Suppressor macrophage (primary cell): ENCODE data around the gene PDSS2.
"Not testable (repeated sequence)": the region's sequence is repeated elsewhere in the genome, so short reads cannot be mapped to it uniquely, and the experiment has no call there.

Source experiments
- DNase-seq, 4 experiments: peaks; one replicate each; pipeline ENCODE4 v3.0.0-alpha.2; 2020 to 2022

The PDSS2 gene

DNA sequence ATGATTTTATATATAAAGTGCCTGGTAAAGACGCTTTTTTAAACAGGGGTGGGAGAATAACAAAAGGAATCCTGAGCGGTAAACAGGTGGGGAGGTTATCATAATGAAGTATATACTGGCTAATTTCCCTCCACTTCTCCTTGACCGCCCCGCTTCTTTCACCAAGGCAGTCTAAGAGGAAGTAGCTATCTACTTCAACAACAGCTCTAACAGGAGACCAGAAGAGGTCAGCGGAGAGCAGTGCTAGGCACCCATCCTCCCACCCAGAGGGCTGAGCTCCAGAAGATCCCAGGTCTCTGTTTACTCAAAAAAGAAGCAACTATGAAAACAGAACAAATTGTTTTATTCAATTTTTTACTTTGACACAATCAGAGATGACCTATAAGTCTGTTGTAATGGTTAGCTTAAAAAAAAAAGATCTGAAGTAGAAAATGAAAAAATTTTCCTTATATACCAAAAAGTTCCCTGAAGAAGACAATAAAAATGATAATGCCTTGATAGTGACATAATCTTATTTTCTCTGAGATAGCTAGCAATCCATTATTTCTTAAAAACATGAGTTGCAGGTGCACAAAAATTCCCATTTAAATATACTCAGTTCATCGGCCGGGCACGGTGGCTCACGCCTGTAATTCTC is 141.1 kb downstream of the PDSS2 start:
- DNase-seq = peak; percentile 63 to 79 (median 78)

DNA sequence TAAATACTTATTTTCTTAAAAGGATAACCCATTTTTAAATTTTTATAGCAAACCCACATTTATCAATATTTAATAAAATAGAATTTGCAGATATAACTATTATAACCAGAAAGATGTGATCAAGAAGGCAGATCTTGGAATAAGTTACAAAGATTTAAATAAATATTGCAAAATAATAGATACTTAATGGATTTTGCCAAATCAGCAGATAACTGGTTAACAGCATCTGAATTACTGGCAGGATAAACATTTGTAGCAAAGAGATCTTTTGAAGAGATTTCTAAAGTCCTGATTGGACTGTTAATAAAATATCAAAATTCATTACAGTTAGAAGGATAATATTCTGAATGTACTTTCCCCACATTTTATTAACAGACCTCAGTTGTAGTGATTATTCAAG is 144.2 kb downstream of the PDSS2 start:
- no peak for DNase-seq

DNA sequence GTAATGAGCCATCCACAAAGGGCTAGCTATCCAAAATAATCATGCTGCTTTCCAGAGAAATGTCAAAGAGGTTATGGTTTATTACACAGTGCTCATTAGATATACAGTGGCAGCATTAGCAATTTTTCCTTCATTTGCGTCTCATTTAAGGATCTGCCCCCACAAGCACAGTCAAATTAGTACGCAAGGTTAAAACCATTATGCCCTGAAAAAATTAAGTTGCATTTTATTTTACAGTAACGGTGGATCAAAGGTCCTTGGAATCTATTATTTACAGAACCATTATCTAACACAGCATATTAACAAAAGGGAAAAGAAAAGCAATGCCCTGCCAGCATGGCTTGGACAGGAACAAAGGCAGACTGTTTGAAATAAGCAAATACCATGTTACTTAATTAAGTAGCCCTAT is 144.8 kb downstream of the PDSS2 start:
- DNase-seq = no peak

DNA sequence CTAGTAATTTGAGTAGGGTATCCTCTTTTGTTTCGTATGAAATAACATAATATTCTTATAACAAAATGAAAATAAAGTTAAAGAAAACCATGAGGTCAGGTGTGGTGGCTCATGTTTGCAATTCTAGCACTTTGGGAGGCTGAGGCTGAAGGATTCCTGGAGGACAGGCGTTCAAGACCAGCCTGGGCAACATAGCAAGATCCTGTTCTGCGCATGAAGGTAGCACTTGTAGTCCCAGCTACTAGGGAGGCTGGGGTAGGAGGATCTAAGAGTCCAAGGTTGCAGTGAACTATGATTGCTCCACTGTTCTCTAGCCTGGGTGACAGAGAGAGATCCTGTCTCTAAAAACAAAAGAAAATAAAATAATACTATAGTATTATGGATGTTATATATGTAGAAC is 145.6 kb downstream of the PDSS2 start:
- no peak for DNase-seq

DNA sequence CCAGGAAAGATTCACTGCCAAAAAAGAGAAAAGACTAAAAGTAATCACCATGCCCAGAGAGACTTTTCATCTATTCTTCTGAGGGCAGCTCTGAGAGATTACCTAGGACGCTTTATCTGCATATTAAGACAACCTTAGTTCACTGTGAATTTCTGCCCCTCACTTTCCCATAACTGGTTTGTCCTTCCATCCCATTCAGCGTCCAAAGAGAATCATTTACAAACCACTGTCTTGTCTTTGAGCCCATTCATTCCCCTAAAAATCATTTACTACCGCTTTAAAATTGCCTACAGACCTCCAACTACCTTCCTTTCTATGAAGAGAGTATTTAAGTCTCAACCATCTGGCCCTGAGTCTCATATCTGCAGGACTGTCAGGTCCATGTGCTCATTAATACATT is 149.0 kb downstream of the PDSS2 start:
- no peak for DNase-seq

DNA sequence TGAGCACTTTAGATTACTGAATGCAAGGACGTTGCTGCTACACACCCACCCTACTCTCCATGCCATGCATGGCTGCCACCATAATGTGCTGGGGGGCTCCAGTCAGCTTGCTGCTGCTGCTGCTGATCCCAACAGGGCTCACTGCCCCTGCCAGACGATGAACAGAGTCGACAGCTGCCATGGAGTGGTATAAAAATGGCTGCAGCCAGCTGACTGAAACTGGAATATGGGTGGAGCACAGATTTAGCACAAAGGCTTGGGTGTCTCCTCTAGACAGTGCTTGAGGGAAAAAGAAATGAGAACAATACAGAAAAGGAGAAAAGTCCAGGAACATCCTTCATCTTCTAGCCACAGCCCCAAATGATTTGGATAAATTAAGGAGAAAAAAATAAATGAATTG is 150.7 kb downstream of the PDSS2 start:
- no peak for DNase-seq

DNA sequence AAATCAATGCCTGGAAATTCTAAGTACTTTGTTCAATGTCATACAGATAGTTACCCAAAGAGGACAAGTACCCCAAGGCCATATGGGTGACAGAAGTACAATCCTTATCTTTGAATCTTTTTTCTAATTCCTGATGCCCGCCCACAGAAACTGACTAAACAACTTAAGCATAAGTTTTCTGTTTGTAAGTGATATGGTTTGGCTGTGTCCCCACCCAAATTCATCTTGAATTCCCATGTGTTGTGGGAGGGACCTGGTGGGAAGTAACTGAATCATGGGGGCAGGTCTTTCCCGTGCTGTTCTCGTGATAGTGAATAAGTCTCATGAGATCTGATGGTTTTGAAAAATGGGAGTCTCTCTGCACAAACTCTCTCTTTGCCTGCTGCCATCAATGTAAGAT is 153.4 kb downstream of the PDSS2 start:
- DNase-seq = not testable (repeated sequence)

DNA sequence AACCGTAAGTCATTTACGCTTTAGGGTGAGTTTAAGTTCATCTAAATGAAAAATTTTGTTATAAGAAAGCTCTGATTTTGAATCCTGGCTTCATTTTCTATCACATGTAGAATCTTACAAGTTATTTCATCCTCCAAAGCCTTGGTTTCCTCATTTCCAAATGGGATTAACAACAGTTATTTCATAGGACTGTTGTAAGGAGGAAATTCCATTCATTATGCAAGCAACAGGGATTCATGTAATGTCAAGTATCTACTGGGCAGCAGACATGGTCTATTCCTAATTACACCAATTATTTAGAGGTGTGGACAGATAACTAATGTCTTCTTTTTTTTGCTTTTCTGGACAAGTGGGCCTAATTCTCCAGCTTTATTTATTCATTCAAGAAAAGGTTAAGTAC is 154.0 kb downstream of the PDSS2 start:
- no peak for DNase-seq

DNA sequence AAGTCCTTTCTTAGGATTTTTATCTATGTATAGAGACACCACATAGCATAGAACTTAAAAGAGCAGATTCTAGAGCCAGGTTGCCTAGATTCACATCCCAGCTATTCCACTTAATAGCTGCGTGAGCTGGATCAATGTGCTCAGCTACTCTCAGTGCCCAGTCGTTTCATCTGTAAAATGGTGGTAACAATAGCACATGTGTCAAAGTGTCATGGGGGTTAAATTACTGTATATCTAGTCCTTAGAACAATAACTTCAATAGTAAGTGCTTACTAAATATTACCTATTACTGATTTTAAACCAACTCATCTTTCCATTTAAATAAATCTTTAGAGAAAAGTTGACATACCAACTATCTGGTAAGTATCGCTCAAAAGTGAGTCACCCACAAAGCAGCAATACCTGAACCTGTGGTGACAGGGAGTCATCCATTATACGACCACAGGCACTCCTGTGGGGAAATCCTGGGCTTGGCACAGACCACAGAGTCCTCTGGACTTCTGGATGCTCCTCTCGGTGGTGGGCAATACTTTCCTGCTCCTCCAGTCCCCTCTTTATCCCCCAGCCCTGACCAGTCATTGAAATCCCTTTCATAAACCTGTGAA is 154.8 kb downstream of the PDSS2 start:
- DNase-seq = no peak

DNA sequence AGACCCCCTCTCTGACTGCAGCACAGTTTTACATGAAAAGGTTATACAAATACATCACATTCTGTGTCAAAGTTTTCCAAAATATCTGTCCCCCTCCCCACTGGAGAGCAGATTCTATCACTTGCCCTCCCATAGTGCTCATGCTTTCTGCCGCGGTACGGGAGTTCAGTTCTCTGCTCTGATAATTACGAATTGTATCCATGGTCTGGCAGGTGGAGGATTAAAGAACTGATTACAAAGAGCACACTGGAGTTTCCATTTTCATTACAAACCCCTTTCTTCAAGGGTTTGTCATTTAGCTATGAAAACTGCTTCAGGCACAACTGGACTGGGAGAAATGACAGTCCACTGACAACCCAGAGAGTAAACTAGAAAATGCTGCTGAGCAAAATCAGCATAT is 166.0 kb downstream of the PDSS2 start:
- no peak for DNase-seq

DNA sequence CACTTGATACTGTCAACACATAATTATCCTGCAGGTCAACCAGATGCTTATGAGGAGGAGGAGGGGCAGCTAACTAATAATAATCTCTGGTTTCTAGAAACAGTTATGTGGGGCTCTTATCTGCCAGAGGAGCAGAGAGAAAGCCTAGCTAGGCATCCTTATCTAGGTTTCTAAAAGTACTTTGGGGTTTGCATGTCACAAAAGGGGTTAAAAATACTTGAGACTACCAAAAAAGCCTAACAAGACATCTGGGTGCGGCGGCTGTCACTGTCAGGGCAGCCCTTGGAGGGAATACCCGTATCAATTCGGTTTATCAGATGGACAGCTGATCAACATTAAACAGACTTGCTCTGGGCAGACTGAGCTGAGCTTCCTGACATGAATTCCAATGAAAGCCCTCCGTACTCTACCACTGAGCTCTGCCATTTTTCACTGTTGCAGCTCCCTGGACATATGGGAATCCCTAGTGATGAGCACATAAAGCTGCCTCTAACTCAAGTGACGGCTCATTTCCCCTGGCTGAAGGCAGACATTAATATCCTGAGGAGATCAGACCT is 166.6 kb downstream of the PDSS2 start:
- DNase-seq = no peak

DNA sequence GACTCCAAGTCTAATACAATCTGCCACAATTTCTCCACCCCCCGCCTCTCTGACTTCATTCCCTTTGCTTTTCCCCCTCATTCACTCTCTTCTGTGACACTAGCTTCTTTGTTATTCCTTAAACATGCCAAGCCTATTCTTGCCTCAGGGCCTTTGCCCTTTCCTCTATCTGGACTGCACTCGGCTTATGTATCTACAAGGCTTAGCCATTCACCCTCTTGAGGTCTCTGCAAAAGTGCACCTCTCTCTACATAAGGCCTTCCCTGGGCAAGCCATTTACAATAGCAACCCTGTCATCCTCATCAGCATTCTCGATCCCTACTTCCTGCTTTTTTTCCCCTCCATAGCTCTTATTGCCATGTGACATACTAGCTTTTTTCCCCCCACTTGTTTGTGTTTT is 168.9 kb downstream of the PDSS2 start:
- DNase-seq = no peak

DNA sequence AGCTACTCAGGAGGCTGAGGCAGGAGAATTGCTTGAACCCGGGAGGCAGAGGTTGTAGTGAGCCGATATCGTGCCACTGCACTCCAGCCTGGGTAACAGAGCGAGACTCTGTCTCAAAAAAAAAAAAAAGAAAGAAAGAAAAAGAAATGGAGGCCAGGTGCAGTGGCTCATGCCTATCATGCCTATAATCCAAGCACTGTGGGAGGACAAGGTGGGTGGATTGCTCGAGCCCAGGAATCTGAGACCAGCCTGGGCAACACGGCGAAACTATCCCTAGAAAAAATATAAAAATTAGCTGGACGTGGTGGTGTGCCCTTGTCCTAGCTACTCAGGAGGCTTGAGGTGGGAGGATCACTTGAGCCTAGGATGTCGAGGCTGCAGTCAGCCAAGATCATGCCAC is 170.1 kb downstream of the PDSS2 start:
- not testable (repeated sequence) for DNase-seq

DNA sequence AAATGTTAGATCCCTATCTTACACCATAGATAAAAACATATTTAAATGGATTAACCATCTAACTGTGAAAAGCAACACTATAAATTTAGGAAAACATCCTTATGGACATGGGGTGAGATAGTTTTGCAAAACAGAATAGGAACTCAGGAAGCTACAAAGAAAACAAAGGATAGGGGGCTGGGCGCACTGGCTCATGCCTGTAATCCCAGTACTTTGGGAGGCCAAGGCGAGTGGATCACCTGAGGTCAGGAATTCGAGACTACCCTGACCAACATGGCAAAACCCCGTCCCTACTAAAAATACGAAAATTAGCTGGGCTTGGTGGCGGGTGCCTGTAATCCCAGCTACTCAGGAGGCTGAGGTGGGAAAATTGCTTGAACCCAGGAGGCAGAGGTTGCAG is 173.7 kb downstream of the PDSS2 start:
- DNase-seq = not testable (repeated sequence)

DNA sequence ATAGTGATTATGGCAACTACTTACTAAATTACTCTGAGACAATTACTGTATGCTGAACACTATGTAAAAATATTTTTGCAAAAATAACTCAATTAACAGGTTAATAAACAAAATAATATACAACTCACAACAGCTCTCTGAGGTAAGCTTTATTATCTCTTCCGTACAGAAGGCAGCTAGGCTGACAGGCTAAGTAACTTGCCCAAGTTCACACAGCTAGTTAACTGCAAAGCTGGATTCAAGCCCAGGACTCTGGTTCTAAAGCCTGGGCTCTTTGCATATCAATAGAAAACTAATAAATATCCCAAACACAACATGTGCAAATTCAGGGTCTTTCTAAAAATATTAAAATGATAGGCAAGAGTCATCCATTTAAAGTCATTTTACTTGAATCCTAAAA is 174.6 kb downstream of the PDSS2 start:
- no peak for DNase-seq

DNA sequence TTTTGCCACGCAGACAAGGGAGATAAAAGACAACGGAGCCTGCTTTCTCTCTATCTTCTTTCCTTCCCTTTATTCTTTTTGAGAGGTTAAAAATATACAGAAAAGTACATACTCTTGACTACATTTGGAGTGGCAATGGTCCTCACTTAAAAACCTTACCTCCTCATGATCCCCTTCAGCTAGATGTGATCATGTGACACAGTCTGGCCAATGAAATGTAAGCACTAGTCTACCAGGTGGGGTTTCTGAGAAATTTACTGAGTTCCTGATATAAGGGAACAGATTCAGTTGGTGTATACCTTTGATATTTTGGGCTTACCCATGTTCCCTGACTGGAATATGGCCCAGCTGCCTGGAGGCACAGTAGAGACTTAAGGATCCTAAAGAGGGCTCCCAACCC is 178.6 kb downstream of the PDSS2 start:
- no peak for DNase-seq

DNA sequence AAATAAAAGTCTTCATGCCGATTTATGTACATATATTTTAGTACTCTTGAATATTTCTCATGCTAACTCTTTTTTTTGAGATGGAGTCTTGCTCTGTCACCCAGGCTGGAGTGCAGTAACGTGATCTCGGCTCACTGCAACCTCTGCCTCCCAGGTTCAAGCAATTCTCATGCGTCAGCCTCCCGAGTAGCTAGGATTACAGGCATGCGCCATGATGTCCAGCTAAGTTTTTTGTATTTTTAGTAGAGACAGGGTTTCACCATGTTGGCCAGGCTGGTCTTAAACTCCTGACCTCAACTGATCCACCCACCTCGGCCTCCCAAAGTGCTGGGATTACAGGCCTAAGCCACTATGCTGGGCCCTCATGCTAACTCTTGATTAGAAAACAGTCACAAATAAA is 179.4 kb downstream of the PDSS2 start:
- not testable (repeated sequence) for DNase-seq

DNA sequence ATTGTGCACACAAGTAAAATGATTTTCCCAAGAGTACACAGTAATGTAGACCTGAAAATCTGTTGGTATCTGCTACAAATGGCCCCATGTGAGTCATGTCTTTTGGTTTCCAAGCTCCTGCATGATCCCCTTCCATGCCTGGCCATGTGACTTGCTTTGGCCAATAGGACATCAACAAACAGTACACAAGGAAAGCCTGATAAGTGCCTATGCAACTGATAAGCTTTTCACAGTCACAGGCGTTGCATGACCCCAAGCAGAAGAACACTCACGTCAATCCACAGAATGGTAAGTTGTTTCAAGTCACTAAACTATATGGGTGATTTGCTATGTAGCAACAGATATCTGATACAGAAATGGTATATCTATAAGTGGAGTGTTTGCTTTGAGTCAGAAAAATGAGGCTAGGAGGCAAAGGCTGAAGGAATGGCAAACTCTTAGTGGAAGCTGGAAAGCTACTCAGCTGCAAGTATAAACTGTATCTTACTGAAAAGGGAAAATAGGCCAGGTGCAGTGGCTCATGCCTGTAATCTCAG is 184.0 kb downstream of the PDSS2 start:
- DNase-seq = no peak

DNA sequence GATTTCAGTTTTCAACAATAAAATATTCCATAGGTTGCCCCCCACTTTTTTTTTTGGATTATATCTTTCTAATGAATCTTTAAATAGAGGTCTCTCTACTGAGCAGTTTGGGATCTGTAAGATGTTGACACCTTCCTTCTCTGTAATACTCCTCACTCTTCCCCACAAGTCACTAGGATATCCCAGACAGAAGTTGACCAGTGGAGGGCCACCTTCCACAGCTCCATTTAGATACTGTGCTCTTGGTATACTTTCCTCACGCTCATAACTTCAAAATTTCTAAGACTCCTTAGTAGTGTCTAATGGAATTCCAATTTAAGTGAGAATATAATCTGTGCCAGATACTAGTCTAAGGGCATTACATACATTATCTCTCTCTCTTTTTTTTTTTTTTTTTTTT is 185.1 kb downstream of the PDSS2 start:
- no peak for DNase-seq

DNA sequence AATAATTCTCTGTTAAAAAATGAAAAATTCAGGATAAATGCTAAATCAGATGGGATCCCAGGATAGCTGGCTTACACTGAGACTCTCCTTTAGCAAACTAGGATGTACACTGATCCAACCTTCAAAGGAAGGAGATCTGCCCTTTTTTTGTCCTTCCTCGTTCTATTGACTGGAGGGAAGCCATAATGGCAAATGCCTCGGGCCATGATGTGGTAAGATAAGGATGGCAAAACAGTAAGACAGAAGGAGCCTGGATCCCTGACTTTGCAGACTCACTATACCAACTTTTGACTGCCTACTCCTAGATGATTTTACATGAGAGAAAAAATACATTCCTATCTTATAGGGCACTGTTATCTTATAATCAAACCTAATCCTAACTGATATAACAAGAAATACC is 187.1 kb downstream of the PDSS2 start:
- no peak for DNase-seq

DNA sequence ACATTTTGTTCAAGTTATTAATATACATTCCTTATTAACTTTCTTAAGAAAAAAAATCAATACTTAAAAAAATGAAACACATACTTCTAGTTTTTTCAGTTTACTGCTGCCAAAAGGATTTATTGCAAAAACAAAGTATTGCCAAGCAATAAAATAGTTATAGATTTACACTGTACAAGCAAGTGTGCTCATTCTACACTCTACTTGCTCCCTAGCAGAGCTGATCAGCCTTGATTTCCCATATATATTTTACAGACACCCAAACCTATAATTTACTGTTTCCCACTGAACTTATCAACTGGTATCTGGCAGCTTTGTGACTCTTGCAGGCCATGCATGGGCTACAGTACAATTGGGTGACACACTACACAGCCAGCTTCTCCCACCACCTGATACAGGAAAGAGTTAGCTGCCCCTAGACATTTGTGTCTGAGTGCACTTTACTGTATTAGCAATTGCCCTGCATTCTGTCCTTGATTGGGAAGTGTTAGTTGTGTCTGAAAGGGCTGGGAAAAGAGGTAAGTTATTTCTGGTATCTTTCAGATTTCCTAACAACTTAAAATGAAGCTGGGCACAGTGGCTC is 188.1 kb downstream of the PDSS2 start:
- no peak for DNase-seq

DNA sequence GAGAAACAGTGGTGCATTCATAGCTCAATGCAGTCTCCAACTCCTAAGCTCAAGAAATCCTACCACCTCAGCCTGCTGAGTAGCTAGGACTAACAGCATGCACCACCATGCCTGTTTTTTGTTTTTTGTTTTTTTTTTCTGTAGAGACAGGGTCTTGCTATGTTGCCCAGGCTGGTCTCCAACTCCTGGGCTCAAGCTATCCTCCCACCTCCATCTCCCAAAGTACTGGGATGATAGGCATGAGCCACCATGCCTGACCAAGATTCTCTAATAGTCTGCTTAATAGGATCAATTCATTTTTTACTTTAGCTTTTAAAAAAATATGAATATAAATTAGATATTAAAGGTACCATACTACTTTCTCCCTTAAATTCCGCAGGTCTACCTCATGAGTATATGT is 191.7 kb downstream of the PDSS2 start:
- DNase-seq = no peak

DNA sequence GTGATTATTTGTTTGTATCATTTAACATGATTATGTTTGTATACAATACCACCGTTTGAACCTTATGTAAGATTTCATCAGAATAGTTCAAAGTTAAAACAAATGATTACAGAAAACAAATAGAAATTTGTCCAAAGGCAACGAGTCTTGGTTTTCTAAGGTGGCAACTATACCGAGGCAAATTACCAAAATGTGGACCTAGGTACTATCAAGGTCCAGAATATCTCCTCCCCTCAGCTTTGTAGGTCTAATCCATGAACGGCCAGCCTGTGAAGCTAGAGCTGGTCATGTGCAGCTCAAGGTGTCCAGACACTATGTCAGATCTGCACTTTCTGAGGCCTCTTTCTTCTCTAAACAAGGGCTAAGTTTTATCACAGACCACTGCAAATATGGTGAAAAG is 192.4 kb downstream of the PDSS2 start:
- no peak for DNase-seq

DNA sequence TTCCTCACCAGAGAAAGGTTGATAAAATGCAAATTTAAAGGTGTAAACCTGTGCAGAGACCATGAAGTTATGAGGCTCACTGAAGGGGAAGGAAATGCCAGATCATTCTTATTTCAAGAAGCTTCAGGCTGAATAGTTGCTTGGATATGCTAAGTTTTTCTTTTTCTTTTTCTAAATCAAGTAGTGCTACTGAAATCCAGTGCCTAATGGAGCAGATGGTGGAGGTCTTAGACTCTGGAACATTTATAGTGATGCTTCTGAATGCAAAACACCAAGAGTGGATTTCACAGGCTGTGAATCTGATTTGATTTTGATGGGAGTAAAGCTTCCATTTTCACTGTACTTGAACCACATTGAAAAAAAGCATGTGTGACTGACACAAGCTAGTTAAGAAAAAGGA is 192.8 kb downstream of the PDSS2 start:
- DNase-seq = no peak
